Colonic mucosa (tissue), 4 donors: ENCODE measurements around the gene GCC2. TPM values are rescaled to one million over a fixed set of nuclear protein-coding genes. Genes with fewer than 3 reads are reported as not detected.
"Not testable (repeated sequence)": the region's sequence is repeated elsewhere in the genome, so short reads cannot be mapped to it uniquely, and the experiment has no call there.

Experiments
- DNase-seq: peaks from one replicate; pipeline ENCODE4 v3.0.0-alpha.2; 2020
- H3K27ac ChIP-seq: fragments of 200-600 bp; one replicate; pipeline ENCODE4 v1.8.0; 2021
- H3K27me3 ChIP-seq: fragments of 200-600 bp; one replicate; pipeline ENCODE4 v1.8.0; 2021
- H3K36me3 ChIP-seq: fragments of 200-600 bp; one replicate; pipeline ENCODE4 v1.8.0; 2021
- H3K4me1 ChIP-seq: fragments of 200-600 bp; one replicate; pipeline ENCODE4 v1.8.0; 2021; ENCODE audit warnings: mild to moderate bottlenecking
- H3K4me3 ChIP-seq: fragments of 200-600 bp; one replicate; pipeline ENCODE4 v1.8.0; 2021
- H3K9ac ChIP-seq, 2 donors: one replicate each; pipeline ENCODE4 v1.7.0; 2013; ENCODE audit warnings: control low read depth in 2 of 2, low read depth in 2 of 2, low read length in 2 of 2
- H3K9me3 ChIP-seq: fragments of 200-600 bp; one replicate; pipeline ENCODE4 v1.8.0; 2021
- intact Hi-C: fragments of 100-400 bp; cut with DNase I; formaldehyde crosslinking; loops from one replicate; pipeline ENCODE4 v1.14.1; 2022
- total RNA-seq, 2 donors: library from RNA; stranded (reverse); fragmentation: NEBNext Ultra II Directional in 1 of 2; extraction: Animal tissue kit (Norgen Biotek cat#: 25700) in 1 of 2; gene quantifications; one replicate each; pipeline ENCODE4 v1.2.1, GENCODE V29; 2021
- TF ChIP-seq, protein P1 (sequence below): fragments of 200-600 bp; IDR thresholded peaks from one replicate; pipeline ENCODE4 v1.8.0; 2022; ENCODE audit warnings: antibody characterized with exemption, mild to moderate bottlenecking
- donor health status: healthy.
- donor health status: DM: no; HTN: no; CAD: no.
- donor health status: DM: no; HTN: no; CAD: no.

Gene GCC2
- total RNA-seq, 2 donors from 2014 or later = 57.9 to 101 TPM

GRCh38 chr2:108451976-108452375, 3.0 kb downstream of the GCC2 start:
- intact Hi-C loops = no loop called here
- Histone ChIP-seq H3K27ac (no peak overlapping the region), H3K9me3 (no peaks in the 10 kb centered on the region), H3K9ac (no peak overlapping the region), H3K36me3 (peaks cover 12% of the 10 kb centered on the region), H3K4me3 (no peak overlapping the region), H3K4me1 (no peaks in the 10 kb centered on the region), H3K27me3 (no peaks in the 10 kb centered on the region)
- TF ChIP-seq, protein P1, sequence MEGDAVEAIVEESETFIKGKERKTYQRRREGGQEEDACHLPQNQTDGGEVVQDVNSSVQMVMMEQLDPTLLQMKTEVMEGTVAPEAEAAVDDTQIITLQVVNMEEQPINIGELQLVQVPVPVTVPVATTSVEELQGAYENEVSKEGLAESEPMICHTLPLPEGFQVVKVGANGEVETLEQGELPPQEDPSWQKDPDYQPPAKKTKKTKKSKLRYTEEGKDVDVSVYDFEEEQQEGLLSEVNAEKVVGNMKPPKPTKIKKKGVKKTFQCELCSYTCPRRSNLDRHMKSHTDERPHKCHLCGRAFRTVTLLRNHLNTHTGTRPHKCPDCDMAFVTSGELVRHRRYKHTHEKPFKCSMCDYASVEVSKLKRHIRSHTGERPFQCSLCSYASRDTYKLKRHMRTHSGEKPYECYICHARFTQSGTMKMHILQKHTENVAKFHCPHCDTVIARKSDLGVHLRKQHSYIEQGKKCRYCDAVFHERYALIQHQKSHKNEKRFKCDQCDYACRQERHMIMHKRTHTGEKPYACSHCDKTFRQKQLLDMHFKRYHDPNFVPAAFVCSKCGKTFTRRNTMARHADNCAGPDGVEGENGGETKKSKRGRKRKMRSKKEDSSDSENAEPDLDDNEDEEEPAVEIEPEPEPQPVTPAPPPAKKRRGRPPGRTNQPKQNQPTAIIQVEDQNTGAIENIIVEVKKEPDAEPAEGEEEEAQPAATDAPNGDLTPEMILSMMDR = no peak
- DNase-seq = no peak

GRCh38 chr2:108453530-108453929, 4.5 kb downstream of the GCC2 start:
- H3K4me1 ChIP-seq, H3K9ac ChIP-seq, H3K4me3 ChIP-seq, intact Hi-C loops, H3K9me3 ChIP-seq, H3K27me3 ChIP-seq, DNase-seq, H3K27ac ChIP-seq: not testable (repeated sequence)
- H3K36me3 ChIP-seq = peaks cover 12% of the 10 kb centered on the region

GRCh38 chr2:108454440-108454839, 5.4 kb downstream of the GCC2 start:
- TF ChIP-seq, protein P1 = no peak
- H3K4me3 ChIP-seq = no peak overlapping the region
- H3K36me3 ChIP-seq = peaks cover 12% of the 10 kb centered on the region
- no peak overlapping the region for H3K27ac ChIP-seq
- intact Hi-C loops = no loop called here
- no peak overlapping the region for H3K9ac ChIP-seq
- no peaks in the 10 kb centered on the region for H3K4me1 ChIP-seq
- no peak for DNase-seq
- H3K27me3 ChIP-seq = no peaks in the 10 kb centered on the region
- no peaks in the 10 kb centered on the region for H3K9me3 ChIP-seq

DNA sequence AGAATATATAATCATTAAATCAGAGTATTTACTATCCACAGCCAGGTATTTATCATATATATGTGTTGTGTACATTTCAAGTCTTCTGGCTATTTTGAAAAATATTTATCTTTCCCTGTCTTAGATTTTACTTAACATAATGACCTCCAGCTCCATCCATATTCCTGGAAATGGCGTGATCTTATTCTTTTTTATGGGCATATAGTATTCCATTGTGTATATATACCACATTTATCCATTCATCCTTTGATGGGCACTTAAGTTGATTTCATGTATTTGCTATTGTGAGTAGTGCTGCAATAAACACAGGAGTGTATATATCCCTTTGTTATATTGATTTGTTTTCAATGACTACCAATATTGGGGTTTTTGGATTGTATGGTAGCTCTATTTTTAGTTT, 6.6 kb downstream of the GCC2 start:
- H3K36me3 ChIP-seq = peaks cover 12% of the 10 kb centered on the region
- H3K27ac ChIP-seq = no peak overlapping the region
- TF ChIP-seq, protein P1 = no peak
- H3K9ac ChIP-seq = no peak overlapping the region
- DNase-seq = no peak
- H3K4me1 ChIP-seq = no peaks in the 10 kb centered on the region
- no peak overlapping the region for H3K4me3 ChIP-seq
- no peaks in the 10 kb centered on the region for H3K9me3 ChIP-seq
- no peaks in the 10 kb centered on the region for H3K27me3 ChIP-seq
- intact Hi-C loops = no loop called here

DNA sequence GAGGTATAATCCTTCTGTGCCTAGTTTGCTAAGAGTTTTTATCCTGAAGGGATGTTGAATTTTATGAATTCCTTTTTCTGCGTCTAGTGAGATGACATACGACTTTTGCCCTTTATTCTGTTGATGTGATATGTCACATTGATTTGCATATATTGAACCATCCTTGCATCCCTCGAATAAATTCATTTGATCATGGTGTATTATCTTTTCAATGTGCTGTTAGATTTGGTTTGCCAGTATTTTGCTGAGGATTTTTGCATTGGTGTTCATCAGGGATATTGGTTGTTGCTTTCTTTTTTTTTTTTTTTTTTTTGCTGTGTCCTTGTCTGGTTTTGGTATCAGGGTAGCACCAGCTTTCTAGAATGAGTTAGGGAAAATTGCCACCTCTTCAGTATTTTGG, 9.1 kb downstream of the GCC2 start:
- Histone ChIP-seq H3K36me3 (peaks cover 12% of the 10 kb centered on the region), H3K9me3 (no peaks in the 10 kb centered on the region), H3K4me1 (no peaks in the 10 kb centered on the region), H3K4me3 (no peak overlapping the region), H3K9ac (no peak overlapping the region), H3K27me3 (no peaks in the 10 kb centered on the region), H3K27ac (no peak overlapping the region)
- DNase-seq = no peak
- TF ChIP-seq, protein P1 = no peak
- intact Hi-C loops = no loop called here

GRCh38 chr2:108459441-108459840, 10.4 kb downstream of the GCC2 start:
- no peaks in the 10 kb centered on the region for H3K27me3 ChIP-seq
- no peak overlapping the region for H3K4me3 ChIP-seq
- H3K9ac ChIP-seq = no peak overlapping the region
- peaks cover 14% of the 10 kb centered on the region for H3K36me3 ChIP-seq
- no peak overlapping the region for H3K27ac ChIP-seq
- TF ChIP-seq, protein P1 = no peak
- no peaks in the 10 kb centered on the region for H3K4me1 ChIP-seq
- no peak for DNase-seq
- intact Hi-C loops = no loop called here
- H3K9me3 ChIP-seq = no peaks in the 10 kb centered on the region
